ENCODE data around the gene ZNF831.

The ZNF831 gene

GRCh38 chr20:59145924-59146779 lies 17.5 kb upstream of the ZNF831 start:
- Histone ChIP-seq H3K36me3 (ENCODE audit: control insufficient read depth in 4 of 4, insufficient read depth in 4 of 4, low read length in 3 of 4) (no peaks in the 10 kb centered on the region), H3K4me1 (ENCODE audit: control extremely low read depth in 1 of 4, control insufficient read depth in 4 of 4, insufficient read depth in 4 of 4, low read length in 3 of 4) (peaks cover 13 to 60% (median 47%) of the 10 kb centered on the region in 4 experiments), H3K4me3 (ENCODE audit: control insufficient read depth in 1 of 7, extremely low read depth in 1 of 7, insufficient read depth in 4 of 7, low read depth in 2 of 7, low read length in 6 of 7) (peak overlapping the region in 1 of 7 experiments; percentile 46), H3K9me3 (ENCODE audit: control extremely low read depth in 1 of 5, control insufficient read depth in 4 of 5, insufficient read depth in 2 of 5, low read depth in 1 of 5, low read length in 4 of 5) (no peaks in the 10 kb centered on the region), H3K27me3 (replicated peaks in 2 of 5; ENCODE audit: control insufficient read depth in 4 of 5, insufficient read depth in 5 of 5, low read length in 4 of 5) (no peaks in the 10 kb centered on the region), H3K27ac (ENCODE audit: insufficient read depth in 1 of 2, low read depth in 1 of 2, low read length in 2 of 2, poor library complexity in 1 of 2, severe bottlenecking in 2 of 2) (no peak overlapping the region)
- CTCF ChIA-PET = interaction anchor here (1.0 to 2.1 kb wide), 2 partner anchors 25 to 61 kb away, joined by 4 to 9 read pairs; no protein-coding TSS in a partner anchor
- POLR2A ChIA-PET = no interaction called here
- DNase-seq = peak in 1 of 3 donors; percentile 24
- 70% methylated on average over 16 of the region's 23 CpGs for WGBS (ENCODE audit: insufficient coverage)

- ChIA-PET CTCF (interaction anchor here (1.0 to 2.1 kb wide), 6 partner anchors 11 to 65 kb away, joined by 3 to 9 read pairs (median 4); no protein-coding TSS in a partner anchor), POLR2A (no interaction called here)
- Histone ChIP-seq H3K4me3 (ENCODE audit: control insufficient read depth in 1 of 7, extremely low read depth in 1 of 7, insufficient read depth in 4 of 7, low read depth in 2 of 7, low read length in 6 of 7) (no peak overlapping the region), H3K9me3 (ENCODE audit: control extremely low read depth in 1 of 5, control insufficient read depth in 4 of 5, insufficient read depth in 2 of 5, low read depth in 1 of 5, low read length in 4 of 5) (no peaks in the 10 kb centered on the region), H3K36me3 (ENCODE audit: control insufficient read depth in 4 of 4, insufficient read depth in 4 of 4, low read length in 3 of 4) (no peaks in the 10 kb centered on the region), H3K27me3 (replicated peaks in 2 of 5; ENCODE audit: control insufficient read depth in 4 of 5, insufficient read depth in 5 of 5, low read length in 4 of 5) (no peaks in the 10 kb centered on the region), H3K4me1 (ENCODE audit: control extremely low read depth in 1 of 4, control insufficient read depth in 4 of 4, insufficient read depth in 4 of 4, low read length in 3 of 4) (peaks cover 13 to 66% (median 48%) of the 10 kb centered on the region in 4 experiments), H3K27ac (ENCODE audit: insufficient read depth in 1 of 2, low read depth in 1 of 2, low read length in 2 of 2, poor library complexity in 1 of 2, severe bottlenecking in 2 of 2) (no peak overlapping the region)
- WGBS (ENCODE audit: insufficient coverage) = 87% methylated on average over 7 of the region's 8 CpGs
- no peak for DNase-seq
Observed at GRCh38 chr20:59146780-59147565, 16.6 kb upstream of the ZNF831 start.

GRCh38 chr20:59147586-59147985 lies 16.0 kb upstream of the ZNF831 start:
- WGBS (ENCODE audit: insufficient coverage) = 100% methylated on average over 2 of the region's 3 CpGs
- POLR2A ChIA-PET = no interaction called here
- no peak overlapping the region for H3K4me3 ChIP-seq (ENCODE audit: control insufficient read depth in 1 of 7, extremely low read depth in 1 of 7, insufficient read depth in 4 of 7, low read depth in 2 of 7, low read length in 6 of 7)
- H3K4me1 ChIP-seq (ENCODE audit: control extremely low read depth in 1 of 4, control insufficient read depth in 4 of 4, insufficient read depth in 4 of 4, low read length in 3 of 4) = peaks cover 13 to 67% (median 49%) of the 10 kb centered on the region in 4 experiments
- H3K36me3 ChIP-seq (ENCODE audit: control insufficient read depth in 4 of 4, insufficient read depth in 4 of 4, low read length in 3 of 4) = no peaks in the 10 kb centered on the region
- no peak for DNase-seq
- CTCF ChIA-PET = interaction anchor here (1.0 to 2.1 kb wide), 6 partner anchors 11 to 65 kb away, joined by 3 to 9 read pairs (median 4); no protein-coding TSS in a partner anchor
- H3K27ac ChIP-seq (ENCODE audit: insufficient read depth in 1 of 2, low read depth in 1 of 2, low read length in 2 of 2, poor library complexity in 1 of 2, severe bottlenecking in 2 of 2) = no peak overlapping the region
- no peaks in the 10 kb centered on the region for H3K27me3 ChIP-seq (replicated peaks in 2 of 5; ENCODE audit: control insufficient read depth in 4 of 5, insufficient read depth in 5 of 5, low read length in 4 of 5)
- H3K9me3 ChIP-seq (ENCODE audit: control extremely low read depth in 1 of 5, control insufficient read depth in 4 of 5, insufficient read depth in 2 of 5, low read depth in 1 of 5, low read length in 4 of 5) = no peaks in the 10 kb centered on the region

- CTCF ChIA-PET = interaction anchor here (1.3 to 2.5 kb wide), 2 partner anchors 15 to 58 kb away, joined by 4 to 7 read pairs; partner anchors contain the start of gene ZNF831
- peak; percentile 60 to 95 (median 92) for DNase-seq
- H3K4me1 ChIP-seq (ENCODE audit: control extremely low read depth in 1 of 4, control insufficient read depth in 4 of 4, insufficient read depth in 4 of 4, low read length in 3 of 4) = peaks cover 13 to 68% (median 50%) of the 10 kb centered on the region in 4 experiments
- peak overlapping the region in 1 of 7 experiments; percentile 8 for H3K4me3 ChIP-seq (ENCODE audit: control insufficient read depth in 1 of 7, extremely low read depth in 1 of 7, insufficient read depth in 4 of 7, low read depth in 2 of 7, low read length in 6 of 7)
- POLR2A ChIA-PET = interaction anchor here (1.1 kb wide), 1 partner anchor 105 kb away, joined by 5 read pairs; no protein-coding TSS in a partner anchor
- no peaks in the 10 kb centered on the region for H3K9me3 ChIP-seq (ENCODE audit: control extremely low read depth in 1 of 5, control insufficient read depth in 4 of 5, insufficient read depth in 2 of 5, low read depth in 1 of 5, low read length in 4 of 5)
- peaks cover 0 to under 1% (median 0%) of the 10 kb centered on the region in 5 experiments for H3K27me3 ChIP-seq (replicated peaks in 2 of 5; ENCODE audit: control insufficient read depth in 4 of 5, insufficient read depth in 5 of 5, low read length in 4 of 5)
- WGBS (ENCODE audit: insufficient coverage) = 16% methylated on average over 4 of the region's 9 CpGs
- no peaks in the 10 kb centered on the region for H3K36me3 ChIP-seq (ENCODE audit: control insufficient read depth in 4 of 4, insufficient read depth in 4 of 4, low read length in 3 of 4)
- H3K27ac ChIP-seq (ENCODE audit: insufficient read depth in 1 of 2, low read depth in 1 of 2, low read length in 2 of 2, poor library complexity in 1 of 2, severe bottlenecking in 2 of 2) = peak overlapping the region; percentile 85 to 92
Observed at GRCh38 chr20:59148701-59149493, 14.7 kb upstream of the ZNF831 start.

DNA sequence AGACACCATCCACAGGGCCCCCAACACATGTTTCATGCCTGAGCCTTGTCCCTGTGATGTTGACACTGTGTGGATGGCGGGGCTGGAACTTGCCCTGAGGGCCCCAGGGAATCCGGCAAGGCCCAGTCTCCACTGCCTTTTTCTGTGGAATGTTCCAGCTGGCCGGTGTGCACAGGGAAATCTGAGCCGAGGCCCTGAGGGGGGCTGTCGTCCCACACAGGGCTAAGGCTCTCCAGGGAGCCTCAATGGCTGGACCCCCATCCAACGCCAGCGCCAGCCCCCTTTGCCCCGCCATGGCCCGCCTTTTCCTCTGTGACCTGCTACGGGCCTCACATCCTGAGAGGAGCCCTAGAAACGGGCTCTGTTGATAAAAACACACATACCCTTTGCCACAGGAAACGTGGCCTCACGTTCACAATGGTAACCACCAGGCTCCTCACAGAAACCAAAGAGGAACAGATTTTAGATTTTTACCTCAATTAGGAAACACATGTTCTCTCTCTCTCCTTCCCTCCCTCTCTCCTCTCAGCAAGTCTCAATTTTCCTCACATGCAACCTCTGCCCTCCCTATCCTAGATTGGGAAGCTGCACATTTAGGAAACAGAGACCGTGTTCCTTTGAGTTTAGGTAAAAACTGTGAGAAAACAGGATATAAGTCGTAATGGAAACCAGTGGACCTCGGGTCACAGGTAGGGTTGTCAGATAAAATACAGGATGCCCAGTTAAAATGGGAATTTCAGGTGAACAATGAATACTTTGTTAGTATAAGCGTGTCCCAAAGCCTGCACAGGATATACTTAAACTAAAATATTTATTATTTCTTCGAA lies 13.7 kb upstream of the ZNF831 start:
- Histone ChIP-seq H3K4me1 (ENCODE audit: control extremely low read depth in 1 of 4, control insufficient read depth in 4 of 4, insufficient read depth in 4 of 4, low read length in 3 of 4) (peaks cover 13 to 66% (median 50%) of the 10 kb centered on the region in 4 experiments), H3K9me3 (ENCODE audit: control extremely low read depth in 1 of 5, control insufficient read depth in 4 of 5, insufficient read depth in 2 of 5, low read depth in 1 of 5, low read length in 4 of 5) (no peaks in the 10 kb centered on the region), H3K27ac (ENCODE audit: insufficient read depth in 1 of 2, low read depth in 1 of 2, low read length in 2 of 2, poor library complexity in 1 of 2, severe bottlenecking in 2 of 2) (peak overlapping the region; percentile 85 to 92), H3K36me3 (ENCODE audit: control insufficient read depth in 4 of 4, insufficient read depth in 4 of 4, low read length in 3 of 4) (no peaks in the 10 kb centered on the region), H3K27me3 (replicated peaks in 2 of 5; ENCODE audit: control insufficient read depth in 4 of 5, insufficient read depth in 5 of 5, low read length in 4 of 5) (peaks cover 0 to 2% (median 0%) of the 10 kb centered on the region in 5 experiments), H3K4me3 (ENCODE audit: control insufficient read depth in 1 of 7, extremely low read depth in 1 of 7, insufficient read depth in 4 of 7, low read depth in 2 of 7, low read length in 6 of 7) (peak overlapping the region in 1 of 7 experiments; percentile 39)
- ChIA-PET POLR2A (interaction anchor here (1.1 kb wide), 1 partner anchor 104 kb away, joined by 5 read pairs; no protein-coding TSS in a partner anchor), CTCF (interaction anchor here (1.1 to 2.5 kb wide), 3 partner anchors 9 to 57 kb away, joined by 3 to 7 read pairs (median 4); partner anchors contain the start of gene ZNF831)
- 10% methylated on average over 12 of the region's 18 CpGs for WGBS (ENCODE audit: insufficient coverage)
- peak; percentile 95 to 99 (median 98) for DNase-seq

All from common myeloid progenitor, CD34-positive (primary cell).